H1 (cell line): ENCODE data around the gene ANKRD65. TPM values are rescaled to one million over a fixed set of nuclear protein-coding genes. Genes with fewer than 3 reads are reported as not detected.

Source experiments
- CTCF ChIA-PET: fragments of 300-600 bp; sonication (Branson Sonifier 250); formaldehyde crosslinking; loops from one replicate; lab custom pipeline; 2021; ENCODE audit not compliant: partially characterized antibody; lab: Charles Lee
- POLR2A ChIA-PET: fragments of 300-600 bp; sonication (Branson Sonifier 250); formaldehyde crosslinking; loops from one replicate; lab custom pipeline; 2021; ENCODE audit warnings: inconsistent platforms; ENCODE audit not compliant: partially characterized antibody; lab: Charles Lee
- DNase-seq, 2 experiments: peaks; one replicate each; pipeline versions ENCODE4 v3.0.0 to v3.0.0-alpha.2; 2010 to 2022; ENCODE audit warnings: low spot score in 2 of 2, low read depth in 1 of 2, mixed read lengths in 1 of 2
- FAIRE-seq: peaks from 2 replicates; lab custom pipeline; 2011; peaks lifted over from hg19 to GRCh38; lab: Jason Lieb, UNC
- H2AFZ ChIP-seq: 2 replicates; pipeline ENCODE4 v1.8.1; 2012; ENCODE audit warnings: low read length, inconsistent platforms
- H2AK5ac ChIP-seq: 2 replicates; pipeline ENCODE4 v1.6.1; 2013; ENCODE audit warnings: low read depth, low read length
- H2BK120ac ChIP-seq: replicated peaks from 2 replicates; pipeline ENCODE3; 2013; ENCODE audit warnings: low read depth, low read length, inconsistent platforms
- H2BK12ac ChIP-seq: 2 replicates; pipeline ENCODE4 v1.6.1; 2013; ENCODE audit warnings: low read depth, low read length
- H2BK15ac ChIP-seq: 2 replicates; pipeline ENCODE4 v1.6.1; 2013; ENCODE audit warnings: low read length
- H2BK20ac ChIP-seq: 2 replicates; pipeline ENCODE4 v1.6.1; 2013; ENCODE audit warnings: low read length
- H2BK5ac ChIP-seq: 2 replicates; pipeline ENCODE4 v1.6.1; 2013; ENCODE audit warnings: low read depth, low read length
- H3K14ac ChIP-seq: 2 replicates; pipeline ENCODE4 v1.6.1; 2013; ENCODE audit warnings: inconsistent platforms; ENCODE audit not compliant: insufficient read length
- H3K18ac ChIP-seq: 2 replicates; pipeline ENCODE4 v1.6.1; 2013; ENCODE audit warnings: low read length; ENCODE audit errors: extremely low read depth
- H3K23ac ChIP-seq: 2 replicates; pipeline ENCODE4 v1.6.1; 2013; ENCODE audit warnings: inconsistent platforms; ENCODE audit not compliant: insufficient read length
- H3K23me2 ChIP-seq: 2 replicates; pipeline ENCODE4 v1.6.1; 2013; ENCODE audit warnings: low read depth, low read length
- H3K27ac ChIP-seq: 2 replicates; pipeline ENCODE4 v1.6.1; 2011; ENCODE audit warnings: low read depth, low read length, inconsistent platforms
- H3K27me3 ChIP-seq, 4 experiments: replicated peaks in 1 of 4; 1 replicate in 1 of 4; 2 replicates in 3 of 4; pipeline versions ENCODE4 v1.6.1 to v1.8.1; 2011 to 2013; ENCODE audit warnings: low read length in 3 of 4, mild to moderate bottlenecking in 3 of 4, inconsistent platforms in 2 of 4, mixed read lengths in 2 of 4, moderate library complexity in 1 of 4; ENCODE audit not compliant: control insufficient read depth in 3 of 4, insufficient read depth in 3 of 4; ENCODE audit errors: extremely low read depth in 1 of 4
- H3K36me3 ChIP-seq, 4 experiments: 2 replicates each; pipeline versions ENCODE4 v1.6.1 to v1.8.1; 2011 to 2013; ENCODE audit warnings: mild to moderate bottlenecking in 4 of 4, low read length in 3 of 4, moderate library complexity in 2 of 4, control low read depth in 1 of 4, inconsistent platforms in 1 of 4; ENCODE audit not compliant: insufficient read depth in 4 of 4, control insufficient read depth in 2 of 4
- H3K4ac ChIP-seq: replicated peaks from 2 replicates; pipeline ENCODE3; 2013; ENCODE audit warnings: low read length, low read depth, mixed read lengths, inconsistent platforms; ENCODE audit not compliant: insufficient read length
- H3K4me1 ChIP-seq, 4 experiments: replicated peaks in 1 of 4; 1 replicate in 1 of 4; 2 replicates in 3 of 4; pipeline versions ENCODE4 v1.6.1 to v1.8.1; 2011 to 2013; ENCODE audit warnings: low read length in 3 of 4, inconsistent platforms in 2 of 4, mixed read lengths in 1 of 4; ENCODE audit not compliant: insufficient read depth in 4 of 4, control insufficient read depth in 3 of 4
- H3K4me2 ChIP-seq, 2 experiments: 2 replicates each; pipeline versions ENCODE4 v1.6.1 to v1.8.1; 2011 to 2013; ENCODE audit warnings: low read depth in 2 of 2, low read length in 2 of 2, control low read depth in 1 of 2, inconsistent platforms in 1 of 2, mild to moderate bottlenecking in 1 of 2; ENCODE audit not compliant: insufficient read depth in 1 of 2
- H3K4me3 ChIP-seq, 4 experiments: fragments of 200-600, 300-600 bp in 1 of 4; sonication (generic), shearing (Covaris generic), sonication (Bioruptor Twin) in 1 of 4; 2 replicates each; pipeline versions ENCODE4 v1.5.1 to v1.8.1; 2011 to 2016; ENCODE audit warnings: low read length in 4 of 4, low read depth in 3 of 4, control low read depth in 2 of 4, inconsistent platforms in 2 of 4, mild to moderate bottlenecking in 2 of 4, mixed read lengths in 1 of 4, moderate library complexity in 1 of 4; ENCODE audit not compliant: insufficient read depth in 2 of 4; ENCODE audit errors: extremely low read depth in 1 of 4
- H3K56ac ChIP-seq: replicated peaks from 2 replicates; pipeline ENCODE3; 2013; ENCODE audit warnings: low read depth, mild to moderate bottlenecking, mixed read lengths, low read length, inconsistent platforms; ENCODE audit not compliant: insufficient read length
- H3K79me1 ChIP-seq: 2 replicates; pipeline ENCODE4 v1.6.1; 2013; ENCODE audit warnings: low read depth, low read length, control low read depth
- H3K79me2 ChIP-seq, 2 experiments: 2 replicates each; pipeline versions ENCODE4 v1.6.1 to v1.8.1; 2012 to 2013; ENCODE audit warnings: low read length in 2 of 2, mild to moderate bottlenecking in 2 of 2, inconsistent platforms in 1 of 2; ENCODE audit not compliant: insufficient read depth in 2 of 2, control insufficient read depth in 1 of 2
- H3K9ac ChIP-seq, 4 experiments: replicated peaks in 1 of 4; 1 replicate in 1 of 4; 2 replicates in 3 of 4; pipeline versions ENCODE4 v1.6.1 to v1.8.1; 2011 to 2013; ENCODE audit warnings: low read depth in 3 of 4, low read length in 3 of 4, control low read depth in 2 of 4, mild to moderate bottlenecking in 2 of 4, moderate library complexity in 2 of 4, inconsistent platforms in 1 of 4; ENCODE audit errors: extremely low read depth in 1 of 4
- H3K9me3 ChIP-seq, 2 experiments: 2 replicates each; pipeline versions ENCODE4 v1.6.1 to v1.8.1; 2012 to 2013; ENCODE audit warnings: mild to moderate bottlenecking in 2 of 2, moderate library complexity in 2 of 2, control low read depth in 1 of 2, inconsistent platforms in 1 of 2, low read depth in 1 of 2, low read length in 1 of 2, mixed read lengths in 1 of 2; ENCODE audit not compliant: insufficient read depth in 2 of 2
- H4K20me1 ChIP-seq, 2 experiments: replicated peaks in 1 of 2; 2 replicates each; pipeline versions ENCODE3 to v1.8.1; 2011 to 2013; ENCODE audit warnings: inconsistent platforms in 2 of 2, low read length in 2 of 2, mild to moderate bottlenecking in 1 of 2; ENCODE audit not compliant: insufficient read depth in 2 of 2, control insufficient read depth in 1 of 2
- H4K5ac ChIP-seq: 2 replicates; pipeline ENCODE4 v1.6.1; 2013; ENCODE audit warnings: low read length, low read depth, mixed read lengths, inconsistent platforms; ENCODE audit not compliant: insufficient read length
- H4K8ac ChIP-seq: 2 replicates; pipeline ENCODE4 v1.8.0; 2013; ENCODE audit warnings: mild to moderate bottlenecking, moderate library complexity, low read length, inconsistent platforms; ENCODE audit not compliant: insufficient read depth; ENCODE audit errors: extremely low read depth
- H4K91ac ChIP-seq: replicated peaks from 2 replicates; pipeline ENCODE3; 2013; ENCODE audit warnings: low read length, mixed read lengths, inconsistent platforms; ENCODE audit not compliant: insufficient read length
- GTF2F1 ChIP-seq: IDR thresholded peaks from 2 replicates; pipeline ENCODE4 v1.6.1; 2012; ENCODE audit warnings: low read depth, low read length, improper control_type of control experiment, borderline replicate concordance
- POLR2AphosphoS5 ChIP-seq: IDR thresholded peaks from 2 replicates; pipeline ENCODE4 v1.6.1; 2011; ENCODE audit warnings: low read depth, low read length
- SIX5 ChIP-seq: IDR thresholded peaks from 2 replicates; pipeline ENCODE4 v1.6.1; 2011; ENCODE audit warnings: mild to moderate bottlenecking, low read depth, low read length
- SRF ChIP-seq: IDR thresholded peaks from 2 replicates; pipeline ENCODE4 v1.6.1; 2011; ENCODE audit warnings: mild to moderate bottlenecking, low read depth, low read length, moderate library complexity
- TAF1 ChIP-seq: IDR thresholded peaks from 2 replicates; pipeline ENCODE4 v1.6.1; 2011; ENCODE audit warnings: mild to moderate bottlenecking, low read depth, low read length
- TAF7 ChIP-seq: optimal IDR thresholded peaks from 2 replicates; pipeline ENCODE3; 2011; ENCODE audit warnings: low read depth, mild to moderate bottlenecking, inconsistent platforms, low read length, moderate library complexity, borderline replicate concordance
- TCF12 ChIP-seq: IDR thresholded peaks from 2 replicates; pipeline ENCODE4 v1.6.1; 2011; ENCODE audit warnings: low read depth, mild to moderate bottlenecking, low read length
- WGBS, 2 experiments: shearing (Covaris generic) in 1 of 2; methylation state at CpG; one replicate each; pipeline versions ENCODE4 v1.1.6 to v1.1.7; 2013 to 2015; ENCODE audit warnings: low lambda C conversion rate in 2 of 2, mixed read lengths in 2 of 2, inconsistent platforms in 1 of 2, low coverage in 1 of 2, missing lambda C conversion rate in 1 of 2; ENCODE audit not compliant: insufficient replicate concordance in 2 of 2, insufficient coverage in 1 of 2, insufficient read length in 1 of 2; ENCODE audit errors: extremely low coverage in 1 of 2, missing lambda C conversion rate in 1 of 2; 5-methylcytosine and 5-hydroxymethylcytosine counted together
- polyA plus RNA-seq, 7 experiments: library from polyadenylated mRNA; depleted of rRNA in 3 of 7; stranded (reverse) in 5 of 7; unstranded in 2 of 7; fragments of >200 nt in 5 of 7; fragments of 200-250 nt in 2 of 7; gene quantifications; 1 replicate in 5 of 7; 2 replicates in 1 of 7; 4 replicates in 1 of 7; pipeline versions ENCODE4 v1.2.1 to v1.2.3, GENCODE V29; 2011 to 2013; ENCODE audit warnings: missing spikeins in 2 of 7, mixed read lengths in 2 of 7
- total RNA-seq: library from RNA; stranded (reverse); fragmentation: NEBNext Ultra II Directional; extraction: Animal tissue kit (Norgen Biotek cat#: 25700); gene quantifications from 2 replicates; pipeline ENCODE4 v1.2.1, GENCODE V29; 2021
- TF ChIP-seq, protein P1 (sequence below): IDR thresholded peaks from 2 replicates; pipeline ENCODE4 v1.6.1; 2012; ENCODE audit warnings: low read length, inconsistent platforms

ANKRD65 gene
- total and polyA plus RNA-seq, 2 of the 8 experiments (the other 6 are each of a cell fraction or from before 2014, with no cell fraction given), result 1.8 to 2.0 TPM

- no peaks in the 10 kb centered on the region; the same call in 1 of the 2 replicates for H3K79me1 ChIP-seq
- no peaks in the 10 kb centered on the region for H3K27me3 ChIP-seq
- DNase-seq (no peak), FAIRE-seq (no peak)
- H4K5ac ChIP-seq, result peak overlapping the region; percentile 47
- peaks cover 4 to 7% of the 10 kb centered on the region in 2 experiments; a peak in 1 of 4 replicates for H3K9me3 ChIP-seq
- H3K4ac ChIP-seq, result peak overlapping the region; percentile 78
- H3K36me3 ChIP-seq, result peaks cover 0 to 19% (median 1%) of the 10 kb centered on the region in 4 experiments; a peak in 2 of 8 replicates
- H3K27ac ChIP-seq, result no peak overlapping the region
- H3K56ac ChIP-seq, result no peak overlapping the region
- H3K14ac ChIP-seq, result no peak overlapping the region
- peak overlapping the region; percentile 75; the same call in 1 of the 2 replicates for H2BK5ac ChIP-seq
- no peak overlapping the region for H2BK20ac ChIP-seq
- no peak overlapping the region for H3K4me3 ChIP-seq
- peak overlapping the region; percentile 89 for H4K8ac ChIP-seq
- H2AFZ ChIP-seq, result no peak overlapping the region
- H3K23ac ChIP-seq, result no peak overlapping the region
- peaks cover 11 to 21% of the 10 kb centered on the region in 2 experiments for H3K79me2 ChIP-seq
- WGBS, 2 experiments, result 93% methylated on average over 11 of the region's 13 CpGs; no CpG with 5 or more reads in 1 of the 2 experiments
- H4K91ac ChIP-seq, result no peak overlapping the region
- H2BK120ac ChIP-seq, result no peak overlapping the region
- no peaks in the 10 kb centered on the region for H3K23me2 ChIP-seq
- POLR2A ChIA-PET, result interaction anchor here (0.9 to 4.8 kb wide), 13 partner anchors 9 to 67 kb away, joined by 3 to 27 read pairs (median 6); partner anchors contain the start of genes ANKRD65, AURKAIP1 and CCNL2
- 0 out of 2 replicates have a peak overlapping the region, but pooled peaks have one; percentile 60 for H2BK12ac ChIP-seq
- TF ChIP-seq TAF7 (no peak), SRF (no peak), SIX5 (no peak), GTF2F1 (no peak), TCF12 (no peak), TAF1 (no peak), POLR2AphosphoS5 (no peak)
- TF ChIP-seq, protein P1, sequence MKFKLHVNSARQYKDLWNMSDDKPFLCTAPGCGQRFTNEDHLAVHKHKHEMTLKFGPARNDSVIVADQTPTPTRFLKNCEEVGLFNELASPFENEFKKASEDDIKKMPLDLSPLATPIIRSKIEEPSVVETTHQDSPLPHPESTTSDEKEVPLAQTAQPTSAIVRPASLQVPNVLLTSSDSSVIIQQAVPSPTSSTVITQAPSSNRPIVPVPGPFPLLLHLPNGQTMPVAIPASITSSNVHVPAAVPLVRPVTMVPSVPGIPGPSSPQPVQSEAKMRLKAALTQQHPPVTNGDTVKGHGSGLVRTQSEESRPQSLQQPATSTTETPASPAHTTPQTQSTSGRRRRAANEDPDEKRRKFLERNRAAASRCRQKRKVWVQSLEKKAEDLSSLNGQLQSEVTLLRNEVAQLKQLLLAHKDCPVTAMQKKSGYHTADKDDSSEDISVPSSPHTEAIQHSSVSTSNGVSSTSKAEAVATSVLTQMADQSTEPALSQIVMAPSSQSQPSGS, result no peak
- CTCF ChIA-PET, result interaction anchor here (0.9 to 1.5 kb wide), 2 partner anchors 11 to 30 kb away, joined by 3 to 9 read pairs; no protein-coding TSS in a partner anchor
- peaks cover 5 to 20% (median 12%) of the 10 kb centered on the region in 4 experiments for H3K4me1 ChIP-seq
- no peak overlapping the region for H3K9ac ChIP-seq
- no peak overlapping the region; a peak in 2 of 4 replicates for H3K4me2 ChIP-seq
- H4K20me1 ChIP-seq, result no peaks in the 10 kb centered on the region
- peak overlapping the region; percentile 13; the same call in 1 of the 2 replicates for H3K18ac ChIP-seq
- no peak overlapping the region for H2BK15ac ChIP-seq
- H2AK5ac ChIP-seq, result no peak overlapping the region
These were observed 9.4 kb downstream of the ANKRD65 start for GRCh38 chr1:1411626-1412025.
